ENCODE data around the gene TUT4.

DNA sequence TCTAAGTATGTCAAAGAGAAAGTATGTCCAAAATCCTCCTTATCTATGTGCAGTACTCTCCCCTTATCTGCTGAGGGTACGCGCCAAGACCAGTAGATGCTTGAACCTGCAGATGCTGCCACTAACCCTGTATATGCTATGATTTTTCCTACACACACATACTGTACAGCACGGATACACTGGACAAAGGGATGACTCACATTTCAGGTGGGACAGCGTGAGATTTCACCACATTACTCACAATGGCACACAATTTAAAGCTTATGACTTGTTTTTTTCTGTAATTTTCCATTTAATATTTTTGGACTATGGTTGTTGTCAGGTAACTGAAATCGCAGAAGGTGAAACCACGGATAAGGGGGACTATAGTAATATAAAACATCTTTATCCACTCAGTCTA is 152.8 kb downstream of the TUT4 start:
- TF ChIP-seq, protein P1, sequence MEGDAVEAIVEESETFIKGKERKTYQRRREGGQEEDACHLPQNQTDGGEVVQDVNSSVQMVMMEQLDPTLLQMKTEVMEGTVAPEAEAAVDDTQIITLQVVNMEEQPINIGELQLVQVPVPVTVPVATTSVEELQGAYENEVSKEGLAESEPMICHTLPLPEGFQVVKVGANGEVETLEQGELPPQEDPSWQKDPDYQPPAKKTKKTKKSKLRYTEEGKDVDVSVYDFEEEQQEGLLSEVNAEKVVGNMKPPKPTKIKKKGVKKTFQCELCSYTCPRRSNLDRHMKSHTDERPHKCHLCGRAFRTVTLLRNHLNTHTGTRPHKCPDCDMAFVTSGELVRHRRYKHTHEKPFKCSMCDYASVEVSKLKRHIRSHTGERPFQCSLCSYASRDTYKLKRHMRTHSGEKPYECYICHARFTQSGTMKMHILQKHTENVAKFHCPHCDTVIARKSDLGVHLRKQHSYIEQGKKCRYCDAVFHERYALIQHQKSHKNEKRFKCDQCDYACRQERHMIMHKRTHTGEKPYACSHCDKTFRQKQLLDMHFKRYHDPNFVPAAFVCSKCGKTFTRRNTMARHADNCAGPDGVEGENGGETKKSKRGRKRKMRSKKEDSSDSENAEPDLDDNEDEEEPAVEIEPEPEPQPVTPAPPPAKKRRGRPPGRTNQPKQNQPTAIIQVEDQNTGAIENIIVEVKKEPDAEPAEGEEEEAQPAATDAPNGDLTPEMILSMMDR (IDR thresholded peaks at IDR 0.05; ENCODE audit: low read depth, low read length) = no peak
- TF ChIP-seq EZH2phosphoT487 (IDR thresholded peaks at IDR 0.05; ENCODE audit: low read depth) = no peak

Data from OCI-LY3 (cell line).